GM23338 (cell line): Measurements from ENCODE around the gene SETBP1. TPM values are rescaled to one million over a fixed set of nuclear protein-coding genes. Genes with fewer than 3 reads are reported as not detected.

ENCODE experiments used
- ATAC-seq: fragments of 200-7000 bp; cut with Tn5 transposase; 3 replicates; pipeline ENCODE4 v1.9.1; 2020
- DNase-seq: peaks from one replicate; pipeline ENCODE4 v3.0.0-alpha.2; 2015; ENCODE audit warnings: low spot score
- H2AFZ ChIP-seq: fragments of 200-600 bp; sonication (generic); 2 replicates; pipeline ENCODE4 v1.8.0; 2016; ENCODE audit warnings: antibody characterized with exemption, mild to moderate bottlenecking, moderate library complexity
- H3F3A ChIP-seq: fragments of 200-600 bp; sonication (generic); replicated peaks from 2 replicates; pipeline ENCODE4 v1.8.0; 2017; ENCODE audit warnings: antibody characterized with exemption, mixed run types, low read depth
- H3K27ac ChIP-seq: fragments of 200-600 bp; sonication (generic); 2 replicates; pipeline ENCODE4 v1.6.1; 2016; ENCODE audit warnings: low read depth
- H3K27me3 ChIP-seq: fragments of 200-600 bp; sonication (generic); 2 replicates; pipeline ENCODE4 v1.8.0; 2016; ENCODE audit warnings: mild to moderate bottlenecking, mixed run types, moderate library complexity; ENCODE audit not compliant: insufficient read depth
- H3K36me3 ChIP-seq: fragments of 200-600 bp; sonication (generic); 2 replicates; pipeline ENCODE4 v1.8.0; 2016; ENCODE audit warnings: mild to moderate bottlenecking; ENCODE audit not compliant: insufficient read depth
- H3K4me1 ChIP-seq: fragments of 200-600 bp; sonication (generic); 2 replicates; pipeline ENCODE4 v1.8.0; 2016; ENCODE audit warnings: mild to moderate bottlenecking, moderate library complexity; ENCODE audit not compliant: insufficient read depth
- H3K4me2 ChIP-seq: fragments of 200-600 bp; sonication (generic); 2 replicates; pipeline ENCODE4 v1.7.1; 2017; ENCODE audit warnings: mixed run types
- H3K4me3 ChIP-seq: fragments of 200-600 bp; sonication (generic); 2 replicates; pipeline ENCODE4 v1.6.1; 2016; ENCODE audit warnings: mixed run types
- H3K79me2 ChIP-seq: fragments of 200-600 bp; sonication (generic); replicated peaks from 2 replicates; pipeline ENCODE4 v1.8.0; 2017; ENCODE audit warnings: mild to moderate bottlenecking; ENCODE audit not compliant: insufficient read depth
- H3K9me2 ChIP-seq: fragments of 200-600 bp; sonication (generic); 2 replicates; pipeline ENCODE4 v1.8.0; 2017; ENCODE audit not compliant: insufficient read depth
- H4K20me1 ChIP-seq: fragments of 200-600 bp; sonication (generic); replicated peaks from 2 replicates; pipeline ENCODE4 v1.8.0; 2017; ENCODE audit warnings: mild to moderate bottlenecking; ENCODE audit not compliant: insufficient read depth
- H3K27ac Mint-ChIP-seq: 2 replicates; pipeline ENCODE4 v1.8.0; 2020; ENCODE audit warnings: inconsistent platforms, mild to moderate bottlenecking, moderate library complexity, mixed read lengths
- H3K27me3 Mint-ChIP-seq: 3 replicates; pipeline ENCODE4 v1.8.0; 2022; ENCODE audit warnings: low read depth, mild to moderate bottlenecking, moderate library complexity, mixed read lengths, inconsistent platforms; ENCODE audit not compliant: insufficient read depth, poor library complexity
- H3K36me3 Mint-ChIP-seq: 3 replicates; pipeline ENCODE4 v1.8.0; 2021; ENCODE audit warnings: low read depth, mild to moderate bottlenecking, inconsistent platforms, moderate library complexity, mixed read lengths
- H3K4me1 Mint-ChIP-seq: 3 replicates; pipeline ENCODE4 v1.8.0; 2020; ENCODE audit warnings: mild to moderate bottlenecking, inconsistent platforms, mixed read lengths
- H3K4me3 Mint-ChIP-seq: 3 replicates; pipeline ENCODE4 v1.8.0; 2021; ENCODE audit warnings: moderate library complexity, mild to moderate bottlenecking, inconsistent platforms, mixed read lengths
- H3K9me3 Mint-ChIP-seq: 3 replicates; pipeline ENCODE4 v1.8.0; 2020; ENCODE audit warnings: moderate library complexity, mild to moderate bottlenecking, inconsistent platforms, mixed read lengths
- CREB1 ChIP-seq: fragments of 250-450 bp; sonication (Bioruptor Pico); IDR thresholded peaks from 2 replicates; pipeline ENCODE4 v1.5.0; 2020; ENCODE audit warnings: low read depth, mild to moderate bottlenecking, moderate library complexity
- EZH2 ChIP-seq: fragments of 200-600 bp; sonication (generic); IDR thresholded peaks from one replicate; pipeline ENCODE4 v1.8.0; 2017; ENCODE audit warnings: antibody characterized with exemption, mild to moderate bottlenecking, low read depth; ENCODE audit not compliant: unreplicated experiment
- EZH2phosphoT487 ChIP-seq: fragments of 200-600 bp; sonication (generic); IDR thresholded peaks from one replicate; pipeline ENCODE4 v1.8.1; 2018; ENCODE audit warnings: antibody characterized with exemption; ENCODE audit not compliant: unreplicated experiment
- JUNB ChIP-seq: IDR thresholded peaks from one replicate; pipeline ENCODE4 v1.6.1; 2016; ENCODE audit warnings: antibody characterized with exemption; ENCODE audit not compliant: unreplicated experiment
- NANOG ChIP-seq: IDR thresholded peaks from 2 replicates; pipeline ENCODE4 v1.6.1; 2016; ENCODE audit warnings: antibody characterized with exemption, borderline replicate concordance
- POLR2AphosphoS5 ChIP-seq: IDR thresholded peaks from 2 replicates; pipeline ENCODE4 v1.6.1; 2016; ENCODE audit warnings: antibody characterized with exemption, low read depth
- STAT1 ChIP-seq: IDR thresholded peaks from one replicate; pipeline ENCODE4 v1.6.1; 2016; ENCODE audit warnings: antibody characterized with exemption; ENCODE audit not compliant: unreplicated experiment
- ZNF114 ChIP-seq: fragments of 250-450 bp; sonication (Bioruptor Pico); IDR thresholded peaks from 2 replicates; pipeline ENCODE4 v1.5.0; 2020; ENCODE audit warnings: mild to moderate bottlenecking, moderate library complexity
- ZNF331 ChIP-seq: fragments of 250-450 bp; sonication (Bioruptor Pico); IDR thresholded peaks from 2 replicates; pipeline ENCODE4 v1.5.0; 2020; ENCODE audit warnings: low read depth, mild to moderate bottlenecking, moderate library complexity
- polyA plus RNA-seq: library from polyadenylated mRNA; unstranded; fragments of >200 nt; fragmentation: Nextera tagmentation; extraction: Ambion mirVana; gene quantifications from 2 replicates; pipeline ENCODE4 v1.2.1, GENCODE V29; 2016
- total RNA-seq: library from RNA; depleted of rRNA; stranded (reverse); fragments of >200 nt; shearing (Covaris generic); gene quantifications from 2 replicates; pipeline ENCODE4 v1.2.3, GENCODE V29; 2014
- TF ChIP-seq, protein P1 (sequence below): IDR thresholded peaks from one replicate; pipeline ENCODE4 v1.6.1; 2018; ENCODE audit warnings: antibody characterized with exemption; ENCODE audit not compliant: unreplicated experiment
- TF ChIP-seq, protein P2 (sequence below): IDR thresholded peaks from 2 replicates; pipeline ENCODE4 v1.6.1; 2016; ENCODE audit warnings: antibody characterized with exemption
- TF ChIP-seq, protein P3 (sequence below): fragments of 250-450 bp; sonication (Bioruptor Pico); IDR thresholded peaks from 2 replicates; pipeline ENCODE4 v1.5.0; 2020; ENCODE audit warnings: mild to moderate bottlenecking, moderate library complexity
- TF ChIP-seq, protein P4 (sequence below), 2 experiments: fragments of 200-600 bp in 1 of 2; sonication (generic) in 1 of 2; conservative IDR thresholded peaks; 2 replicates each; pipeline versions ENCODE4 v1.5.1 to v1.6.1; 2016 to 2017; ENCODE audit warnings: antibody characterized with exemption in 2 of 2, low read depth in 2 of 2, mild to moderate bottlenecking in 2 of 2, moderate library complexity in 1 of 2

SETBP1 gene
- total and polyA plus RNA-seq, 2 experiments from 2014 or later: 1.6 to 5.5 TPM

DNA sequence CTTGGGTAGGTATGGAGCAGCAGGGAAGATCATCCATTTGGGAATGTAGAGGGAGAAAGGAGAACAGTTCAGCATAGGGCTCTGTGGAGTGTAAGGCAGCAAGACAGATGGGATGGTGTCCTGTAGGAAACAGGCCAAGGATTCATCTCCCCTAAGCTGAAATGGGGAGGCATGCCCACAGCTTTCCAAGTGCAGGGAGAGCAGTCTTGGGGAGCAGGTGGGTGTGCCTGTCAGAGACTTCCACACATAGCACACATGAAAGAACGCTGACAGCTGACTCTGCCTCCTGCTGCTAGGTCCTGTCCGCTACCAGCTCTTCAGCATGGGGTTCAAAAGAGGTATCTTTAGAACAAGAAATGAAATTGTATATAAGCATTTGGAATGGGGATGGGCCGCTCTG is 9.0 kb downstream of the SETBP1 start:
- H3K27me3 ChIP-seq: no peaks in the 10 kb centered on the region
- peaks cover 26% of the 10 kb centered on the region for H3K79me2 ChIP-seq

More for the DNA sequence above, 9.0 kb downstream of the SETBP1 start:
- TF ChIP-seq EZH2phosphoT487 (no peak), ZNF331 (CRISPR knock-in tag) (no peak), EZH2 (no peak), JUNB (no peak), NANOG (no peak), STAT1 (no peak), POLR2AphosphoS5 (no peak), ZNF114 (CRISPR knock-in tag) (no peak), CREB1 (CRISPR knock-in tag) (no peak)
- TF ChIP-seq, protein P1, sequence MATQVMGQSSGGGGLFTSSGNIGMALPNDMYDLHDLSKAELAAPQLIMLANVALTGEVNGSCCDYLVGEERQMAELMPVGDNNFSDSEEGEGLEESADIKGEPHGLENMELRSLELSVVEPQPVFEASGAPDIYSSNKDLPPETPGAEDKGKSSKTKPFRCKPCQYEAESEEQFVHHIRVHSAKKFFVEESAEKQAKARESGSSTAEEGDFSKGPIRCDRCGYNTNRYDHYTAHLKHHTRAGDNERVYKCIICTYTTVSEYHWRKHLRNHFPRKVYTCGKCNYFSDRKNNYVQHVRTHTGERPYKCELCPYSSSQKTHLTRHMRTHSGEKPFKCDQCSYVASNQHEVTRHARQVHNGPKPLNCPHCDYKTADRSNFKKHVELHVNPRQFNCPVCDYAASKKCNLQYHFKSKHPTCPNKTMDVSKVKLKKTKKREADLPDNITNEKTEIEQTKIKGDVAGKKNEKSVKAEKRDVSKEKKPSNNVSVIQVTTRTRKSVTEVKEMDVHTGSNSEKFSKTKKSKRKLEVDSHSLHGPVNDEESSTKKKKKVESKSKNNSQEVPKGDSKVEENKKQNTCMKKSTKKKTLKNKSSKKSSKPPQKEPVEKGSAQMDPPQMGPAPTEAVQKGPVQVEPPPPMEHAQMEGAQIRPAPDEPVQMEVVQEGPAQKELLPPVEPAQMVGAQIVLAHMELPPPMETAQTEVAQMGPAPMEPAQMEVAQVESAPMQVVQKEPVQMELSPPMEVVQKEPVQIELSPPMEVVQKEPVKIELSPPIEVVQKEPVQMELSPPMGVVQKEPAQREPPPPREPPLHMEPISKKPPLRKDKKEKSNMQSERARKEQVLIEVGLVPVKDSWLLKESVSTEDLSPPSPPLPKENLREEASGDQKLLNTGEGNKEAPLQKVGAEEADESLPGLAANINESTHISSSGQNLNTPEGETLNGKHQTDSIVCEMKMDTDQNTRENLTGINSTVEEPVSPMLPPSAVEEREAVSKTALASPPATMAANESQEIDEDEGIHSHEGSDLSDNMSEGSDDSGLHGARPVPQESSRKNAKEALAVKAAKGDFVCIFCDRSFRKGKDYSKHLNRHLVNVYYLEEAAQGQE: no peak
- TF ChIP-seq, protein P2, sequence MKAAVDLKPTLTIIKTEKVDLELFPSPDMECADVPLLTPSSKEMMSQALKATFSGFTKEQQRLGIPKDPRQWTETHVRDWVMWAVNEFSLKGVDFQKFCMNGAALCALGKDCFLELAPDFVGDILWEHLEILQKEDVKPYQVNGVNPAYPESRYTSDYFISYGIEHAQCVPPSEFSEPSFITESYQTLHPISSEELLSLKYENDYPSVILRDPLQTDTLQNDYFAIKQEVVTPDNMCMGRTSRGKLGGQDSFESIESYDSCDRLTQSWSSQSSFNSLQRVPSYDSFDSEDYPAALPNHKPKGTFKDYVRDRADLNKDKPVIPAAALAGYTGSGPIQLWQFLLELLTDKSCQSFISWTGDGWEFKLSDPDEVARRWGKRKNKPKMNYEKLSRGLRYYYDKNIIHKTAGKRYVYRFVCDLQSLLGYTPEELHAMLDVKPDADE: no peak
- TF ChIP-seq, protein P3, sequence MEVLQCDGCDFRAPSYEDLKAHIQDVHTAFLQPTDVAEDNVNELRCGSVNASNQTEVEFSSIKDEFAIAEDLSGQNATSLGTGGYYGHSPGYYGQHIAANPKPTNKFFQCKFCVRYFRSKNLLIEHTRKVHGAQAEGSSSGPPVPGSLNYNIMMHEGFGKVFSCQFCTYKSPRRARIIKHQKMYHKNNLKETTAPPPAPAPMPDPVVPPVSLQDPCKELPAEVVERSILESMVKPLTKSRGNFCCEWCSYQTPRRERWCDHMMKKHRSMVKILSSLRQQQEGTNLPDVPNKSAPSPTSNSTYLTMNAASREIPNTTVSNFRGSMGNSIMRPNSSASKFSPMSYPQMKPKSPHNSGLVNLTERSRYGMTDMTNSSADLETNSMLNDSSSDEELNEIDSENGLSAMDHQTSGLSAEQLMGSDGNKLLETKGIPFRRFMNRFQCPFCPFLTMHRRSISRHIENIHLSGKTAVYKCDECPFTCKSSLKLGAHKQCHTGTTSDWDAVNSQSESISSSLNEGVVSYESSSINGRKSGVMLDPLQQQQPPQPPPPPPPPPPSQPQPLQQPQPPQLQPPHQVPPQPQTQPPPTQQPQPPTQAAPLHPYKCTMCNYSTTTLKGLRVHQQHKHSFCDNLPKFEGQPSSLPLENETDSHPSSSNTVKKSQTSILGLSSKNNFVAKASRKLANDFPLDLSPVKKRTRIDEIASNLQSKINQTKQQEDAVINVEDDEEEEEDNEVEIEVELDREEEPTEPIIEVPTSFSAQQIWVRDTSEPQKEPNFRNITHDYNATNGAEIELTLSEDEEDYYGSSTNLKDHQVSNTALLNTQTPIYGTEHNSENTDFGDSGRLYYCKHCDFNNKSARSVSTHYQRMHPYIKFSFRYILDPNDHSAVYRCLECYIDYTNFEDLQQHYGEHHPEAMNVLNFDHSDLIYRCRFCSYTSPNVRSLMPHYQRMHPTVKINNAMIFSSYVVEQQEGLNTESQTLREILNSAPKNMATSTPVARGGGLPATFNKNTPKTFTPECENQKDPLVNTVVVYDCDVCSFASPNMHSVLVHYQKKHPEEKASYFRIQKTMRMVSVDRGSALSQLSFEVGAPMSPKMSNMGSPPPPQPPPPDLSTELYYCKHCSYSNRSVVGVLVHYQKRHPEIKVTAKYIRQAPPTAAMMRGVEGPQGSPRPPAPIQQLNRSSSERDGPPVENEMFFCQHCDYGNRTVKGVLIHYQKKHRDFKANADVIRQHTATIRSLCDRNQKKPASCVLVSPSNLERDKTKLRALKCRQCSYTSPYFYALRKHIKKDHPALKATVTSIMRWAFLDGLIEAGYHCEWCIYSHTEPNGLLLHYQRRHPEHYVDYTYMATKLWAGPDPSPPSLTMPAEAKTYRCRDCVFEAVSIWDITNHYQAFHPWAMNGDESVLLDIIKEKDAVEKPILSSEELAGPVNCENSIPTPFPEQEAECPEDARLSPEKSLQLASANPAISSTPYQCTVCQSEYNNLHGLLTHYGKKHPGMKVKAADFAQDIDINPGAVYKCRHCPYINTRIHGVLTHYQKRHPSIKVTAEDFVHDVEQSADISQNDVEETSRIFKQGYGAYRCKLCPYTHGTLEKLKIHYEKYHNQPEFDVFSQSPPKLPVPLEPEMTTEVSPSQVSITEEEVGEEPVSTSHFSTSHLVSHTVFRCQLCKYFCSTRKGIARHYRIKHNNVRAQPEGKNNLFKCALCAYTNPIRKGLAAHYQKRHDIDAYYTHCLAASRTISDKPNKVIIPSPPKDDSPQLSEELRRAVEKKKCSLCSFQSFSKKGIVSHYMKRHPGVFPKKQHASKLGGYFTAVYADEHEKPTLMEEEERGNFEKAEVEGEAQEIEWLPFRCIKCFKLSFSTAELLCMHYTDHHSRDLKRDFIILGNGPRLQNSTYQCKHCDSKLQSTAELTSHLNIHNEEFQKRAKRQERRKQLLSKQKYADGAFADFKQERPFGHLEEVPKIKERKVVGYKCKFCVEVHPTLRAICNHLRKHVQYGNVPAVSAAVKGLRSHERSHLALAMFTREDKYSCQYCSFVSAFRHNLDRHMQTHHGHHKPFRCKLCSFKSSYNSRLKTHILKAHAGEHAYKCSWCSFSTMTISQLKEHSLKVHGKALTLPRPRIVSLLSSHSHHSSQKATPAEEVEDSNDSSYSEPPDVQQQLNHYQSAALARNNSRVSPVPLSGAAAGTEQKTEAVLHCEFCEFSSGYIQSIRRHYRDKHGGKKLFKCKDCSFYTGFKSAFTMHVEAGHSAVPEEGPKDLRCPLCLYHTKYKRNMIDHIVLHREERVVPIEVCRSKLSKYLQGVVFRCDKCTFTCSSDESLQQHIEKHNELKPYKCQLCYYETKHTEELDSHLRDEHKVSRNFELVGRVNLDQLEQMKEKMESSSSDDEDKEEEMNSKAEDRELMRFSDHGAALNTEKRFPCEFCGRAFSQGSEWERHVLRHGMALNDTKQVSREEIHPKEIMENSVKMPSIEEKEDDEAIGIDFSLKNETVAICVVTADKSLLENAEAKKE (CRISPR knock-in tag): no peak
- TF ChIP-seq, protein P4, sequence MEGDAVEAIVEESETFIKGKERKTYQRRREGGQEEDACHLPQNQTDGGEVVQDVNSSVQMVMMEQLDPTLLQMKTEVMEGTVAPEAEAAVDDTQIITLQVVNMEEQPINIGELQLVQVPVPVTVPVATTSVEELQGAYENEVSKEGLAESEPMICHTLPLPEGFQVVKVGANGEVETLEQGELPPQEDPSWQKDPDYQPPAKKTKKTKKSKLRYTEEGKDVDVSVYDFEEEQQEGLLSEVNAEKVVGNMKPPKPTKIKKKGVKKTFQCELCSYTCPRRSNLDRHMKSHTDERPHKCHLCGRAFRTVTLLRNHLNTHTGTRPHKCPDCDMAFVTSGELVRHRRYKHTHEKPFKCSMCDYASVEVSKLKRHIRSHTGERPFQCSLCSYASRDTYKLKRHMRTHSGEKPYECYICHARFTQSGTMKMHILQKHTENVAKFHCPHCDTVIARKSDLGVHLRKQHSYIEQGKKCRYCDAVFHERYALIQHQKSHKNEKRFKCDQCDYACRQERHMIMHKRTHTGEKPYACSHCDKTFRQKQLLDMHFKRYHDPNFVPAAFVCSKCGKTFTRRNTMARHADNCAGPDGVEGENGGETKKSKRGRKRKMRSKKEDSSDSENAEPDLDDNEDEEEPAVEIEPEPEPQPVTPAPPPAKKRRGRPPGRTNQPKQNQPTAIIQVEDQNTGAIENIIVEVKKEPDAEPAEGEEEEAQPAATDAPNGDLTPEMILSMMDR (conservative IDR thresholded peaks at IDR 0.05; ENCODE audit: low read depth in 2 of 2): no peak
- no peak overlapping the region for H3K4me3 ChIP-seq
- H3K27ac ChIP-seq: no peak overlapping the region
- no peaks in the 10 kb centered on the region for H3K36me3 ChIP-seq
- H3K36me3 Mint-ChIP-seq: no peaks in the 10 kb centered on the region
- DNase-seq: no peak
- H3K9me2 ChIP-seq: peaks cover 3% of the 10 kb centered on the region; the same call in 1 of the 2 replicates
- H3K9me3 Mint-ChIP-seq: no peaks in the 10 kb centered on the region
- no peak overlapping the region for H3K4me3 Mint-ChIP-seq
- H3K4me1 Mint-ChIP-seq: peaks cover 4% of the 10 kb centered on the region; the same call in 2 of the 3 replicates
- H3K4me2 ChIP-seq: no peak overlapping the region
- H4K20me1 ChIP-seq: no peaks in the 10 kb centered on the region
- no peaks in the 10 kb centered on the region for H3F3A ChIP-seq
- peaks cover 2% of the 10 kb centered on the region for H3K27me3 Mint-ChIP-seq
- H2AFZ ChIP-seq: no peak overlapping the region
- no peak overlapping the region for H3K27ac Mint-ChIP-seq
- H3K4me1 ChIP-seq: no peaks in the 10 kb centered on the region
- ATAC-seq: no peak
